ENCODE measurements around the gene ALKBH6. TPM values are rescaled to one million over a fixed set of nuclear protein-coding genes. Genes with fewer than 3 reads are reported as not detected.

The ALKBH6 gene
- total and polyA plus RNA-seq, 9 of the 15 experiments (the other 6 are each of a cell fraction or from before 2014, with no cell fraction given) = 0.67 to 62.0 (median 34.5) TPM

- Histone ChIP-seq H3K27me3 (ENCODE audit: control insufficient read depth in 2 of 2, insufficient read depth in 2 of 2, low read length in 2 of 2) (no peaks in the 10 kb centered on the region), H2AFZ (ENCODE audit: low read depth, low read length) (no peak overlapping the region), H3K4me3 (no peak overlapping the region), H3K79me2 (ENCODE audit: control insufficient read depth, insufficient read depth, low read length) (peaks cover 29% of the 10 kb centered on the region), H3K27ac (ENCODE audit: extremely low read depth, low read depth, low read length) (no peak overlapping the region), H3K9me3 (replicated peaks; ENCODE audit: control insufficient read depth, insufficient read depth, low read depth, low read length) (no peaks in the 10 kb centered on the region), H3K36me3 (ENCODE audit: control insufficient read depth, insufficient read depth, low read length) (peaks cover 78% of the 10 kb centered on the region), H3K4me1 (replicated peaks in 1 of 2; ENCODE audit: control insufficient read depth in 2 of 2, insufficient read depth in 2 of 2, low read length in 2 of 2) (peaks cover 5% of the 10 kb centered on the region in 2 experiments; a peak in 3 of 5 replicates), H3K9me1 (ENCODE audit: control insufficient read depth, insufficient read depth, low read length) (no peaks in the 10 kb centered on the region), H3K9ac (ENCODE audit: insufficient read depth in 1 of 2, low read depth in 2 of 2, low read length in 2 of 2) (no peak overlapping the region), H3K4me2 (ENCODE audit: insufficient read depth, low read length) (no peak overlapping the region), H4K20me1 (replicated peaks; ENCODE audit: control insufficient read depth, insufficient read depth, low read length) (peaks cover 5% of the 10 kb centered on the region; the same call in 1 of the 2 replicates)
- peak; percentile 67 for FAIRE-seq
- DNase-seq (ENCODE audit: extremely low read depth in 1 of 4, low spot score in 3 of 4) = peak; percentile 42 to 68 (median 47)
- no TSS peak for BruUV-seq (replicated peaks)
- 85% methylated on average over 3 of the region's 4 CpGs for WGBS (ENCODE audit: insufficient coverage, low coverage, missing lambda C conversion rate)
- ATAC-seq = peak; percentile 84
- intact Hi-C loops (cut with micrococcal nuclease) (loop anchor here (5.0 kb wide), 2 partner anchors 52 to 112 kb away; partner anchors contain the start of genes OVOL3 and POLR2I), in situ Hi-C loops (cut with MboI) (loop anchor here (5.0 kb wide), 1 partner anchor 112 kb away; no protein-coding TSS in a partner anchor)
- POLR2A ChIA-PET = interaction anchor here (1.2 kb wide), 1 partner anchor 23 kb away, joined by 3 read pairs; no protein-coding TSS in a partner anchor
- CTCF ChIA-PET (ENCODE audit: low intra/inter-chr PET ratio) = interaction anchor here (0.6 to 1.5 kb wide), 2 partner anchors 52 to 111 kb away, joined by 3 to 6 read pairs; no protein-coding TSS in a partner anchor
- TF ChIP-seq DACH1 (IDR thresholded peaks at IDR 0.05; ENCODE audit: partially characterized antibody) (no peak), CTCF (IDR thresholded peaks at IDR 0.05 in 2 of 3, conservative IDR thresholded peaks at IDR 0.05 in 1 of 3; ENCODE audit: insufficient read depth in 2 of 3, low read depth in 1 of 3, low read length in 3 of 3) (peak; percentile 55 to 72 (median 72)), CHD2 (IDR thresholded peaks at IDR 0.05; ENCODE audit: low read depth, low read length) (no peak), RAD21 (CRISPR knock-in tag; conservative IDR thresholded peaks at IDR 0.05 in 1 of 2, IDR thresholded peaks at IDR 0.05 in 1 of 2) (peak; percentile 50 to 59), RFX5 (IDR thresholded peaks at IDR 0.05; ENCODE audit: low read depth, low read length) (no peak), HMBOX1 (IDR thresholded peaks at IDR 0.05) (no peak), EP300 (IDR thresholded peaks at IDR 0.05; ENCODE audit: low read length) (no peak), ZNF407 (IDR thresholded peaks at IDR 0.05; ENCODE audit: low read depth) (no peak), TAF15 (IDR thresholded peaks at IDR 0.05; ENCODE audit: low read depth, low read length) (no peak), ZNF699 (CRISPR knock-in tag; IDR thresholded peaks at IDR 0.05; ENCODE audit: insufficient replicate concordance) (no peak)
These were observed 46.4 kb upstream of the ALKBH6 start for GRCh38 chr19:36060430-36060829.

All from K562 (cell line).